Activated CD4-positive, alpha-beta T cell treated with anti-CD3 and anti-CD28 coated beads, Interleukin-2, Interleukin-4, amounts not matched to agents 100 ng/mL and 50 ng/mL, durations not matched to agents 16 hours and 8 hours (primary cell): Measurements from ENCODE around the gene ADGRL3.
"Not testable (repeated sequence)": the region's sequence is repeated elsewhere in the genome, so short reads cannot be mapped to it uniquely, and the experiment has no call there.

Source experiments
- DNase-seq: peaks from one replicate; pipeline ENCODE4 v3.0.0-alpha.2; 2020; ENCODE audit warnings: low spot score

ADGRL3 gene

DNA sequence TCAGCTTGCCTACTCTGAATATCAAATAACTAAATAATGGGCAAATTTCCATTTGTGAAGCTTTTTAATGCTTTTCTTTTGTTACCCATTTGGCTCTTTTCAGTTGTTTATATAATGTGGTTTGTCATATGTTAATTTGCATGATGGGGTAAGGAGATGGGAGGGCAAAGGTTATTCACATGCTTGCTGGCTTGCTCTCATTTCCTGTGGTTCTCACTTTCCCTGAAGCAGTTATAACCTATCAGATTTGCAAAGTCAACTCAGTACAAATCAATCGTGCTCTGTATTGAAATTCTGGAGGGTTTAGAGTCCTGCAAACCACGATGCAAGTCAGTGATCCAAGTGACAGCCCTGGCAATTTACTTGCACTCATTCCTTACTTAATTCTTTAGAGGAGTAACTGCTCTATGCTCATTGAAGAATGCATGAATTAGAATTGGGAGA, 711.2 kb downstream of the ADGRL3 start:
- DNase-seq: no peak

DNA sequence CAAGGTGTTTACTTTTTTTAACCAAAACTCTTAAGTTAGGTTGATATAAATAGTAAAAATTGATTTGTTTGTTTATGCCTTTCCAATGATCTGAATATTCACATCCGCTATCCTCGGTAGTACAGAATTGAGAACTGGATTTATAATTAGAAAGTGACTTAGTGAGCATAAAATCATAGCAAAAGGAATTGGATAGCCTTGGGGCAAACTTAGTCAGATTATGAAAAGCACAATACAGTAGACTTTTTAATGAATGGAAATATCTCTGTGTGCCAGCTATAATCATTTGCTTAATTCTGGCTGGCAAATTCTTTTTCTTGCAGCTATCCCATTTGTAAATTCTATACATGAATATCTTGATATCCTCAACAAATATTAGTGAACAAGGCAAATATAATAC, 713.5 kb downstream of the ADGRL3 start:
- DNase-seq: no peak

DNA sequence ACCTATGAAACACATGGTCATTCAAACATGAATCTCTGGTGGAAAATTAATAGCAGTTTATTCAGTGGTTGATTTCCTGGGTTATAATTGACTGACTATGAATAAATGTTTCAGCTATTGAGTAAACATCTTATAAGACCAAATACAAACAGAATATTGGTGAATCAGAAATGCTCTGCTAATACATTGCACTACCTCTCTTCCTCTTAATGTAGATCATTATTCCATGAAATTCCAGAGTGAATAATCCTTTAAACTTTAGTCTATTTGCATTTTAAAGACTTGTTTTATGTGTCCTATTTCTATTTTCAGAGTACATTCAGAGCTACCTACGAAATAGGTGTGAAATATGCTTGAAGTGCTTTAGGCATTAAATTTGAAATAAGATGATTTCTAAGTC, 715.4 kb downstream of the ADGRL3 start:
- no peak for DNase-seq

- DNase-seq: no peak
Observed at GRCh38 chr4:61918507-61918906, 718.4 kb downstream of the ADGRL3 start.

- DNase-seq: no peak
Observed at GRCh38 chr4:61918987-61919386, 718.9 kb downstream of the ADGRL3 start.

- no peak for DNase-seq
Observed at GRCh38 chr4:61919561-61919960, 719.4 kb downstream of the ADGRL3 start.

- DNase-seq: no peak
Observed at GRCh38 chr4:61921920-61922319, 721.8 kb downstream of the ADGRL3 start.

GRCh38 chr4:61922766-61923165, 722.6 kb downstream of the ADGRL3 start:
- DNase-seq: no peak

DNA sequence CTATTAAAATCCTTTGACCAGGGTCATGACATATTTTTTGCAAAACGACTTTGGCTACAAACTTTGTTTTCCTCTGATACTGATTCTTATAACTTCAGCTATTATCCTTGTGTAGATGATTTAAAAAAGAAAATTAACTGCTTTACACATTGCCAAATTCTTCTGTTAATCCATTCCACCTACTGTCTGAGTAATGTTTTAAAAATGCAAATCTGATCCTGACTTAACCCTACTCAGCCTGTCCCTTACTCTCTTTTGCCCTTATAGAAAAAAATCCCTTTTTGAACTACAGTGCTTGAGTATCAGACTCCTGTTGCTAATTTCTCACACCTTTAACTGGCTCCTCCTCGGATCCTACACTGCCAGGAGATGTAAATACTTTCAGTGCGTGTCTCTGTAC, 723.1 kb downstream of the ADGRL3 start:
- DNase-seq: no peak

GRCh38 chr4:61924131-61924530, 724.0 kb downstream of the ADGRL3 start:
- DNase-seq: no peak

DNA sequence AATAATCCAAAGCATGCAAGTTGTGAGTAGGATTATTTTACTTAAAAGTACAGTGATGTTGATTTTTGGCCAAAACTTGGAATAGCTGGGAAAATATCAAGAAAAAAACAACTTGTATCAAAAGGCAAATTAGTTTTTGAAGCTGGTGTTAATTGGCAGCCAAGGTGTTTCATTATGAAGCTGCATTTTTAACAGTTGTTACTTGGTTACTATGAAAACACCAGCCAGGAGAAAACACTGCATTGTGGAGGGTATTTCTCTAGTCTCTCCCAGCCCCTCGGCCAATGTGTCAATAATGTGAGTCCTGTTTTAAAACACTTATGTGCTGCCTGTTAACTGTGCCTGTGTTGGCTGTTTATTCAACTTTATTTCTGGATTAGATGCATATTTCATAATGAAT, 733.4 kb downstream of the ADGRL3 start:
- DNase-seq: no peak

DNA sequence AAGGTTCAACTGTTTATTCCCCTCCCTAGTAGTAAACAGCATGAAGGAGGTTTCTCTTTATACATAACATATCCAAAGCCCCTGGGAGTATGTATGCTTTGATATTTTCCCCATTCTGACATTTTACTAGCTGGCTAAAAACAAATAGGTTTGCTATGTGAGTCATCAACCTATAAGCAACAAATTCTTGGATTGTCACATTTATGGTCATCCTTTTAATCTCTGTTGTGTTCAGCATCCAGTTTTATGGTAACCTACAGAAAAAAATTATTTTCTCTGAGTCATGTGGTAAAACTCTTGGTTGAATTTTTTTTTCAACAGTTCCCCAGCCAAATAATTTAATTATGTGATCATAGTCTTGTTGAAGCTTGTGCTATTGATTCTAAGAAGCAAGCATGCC, 734.1 kb downstream of the ADGRL3 start:
- DNase-seq: no peak

DNA sequence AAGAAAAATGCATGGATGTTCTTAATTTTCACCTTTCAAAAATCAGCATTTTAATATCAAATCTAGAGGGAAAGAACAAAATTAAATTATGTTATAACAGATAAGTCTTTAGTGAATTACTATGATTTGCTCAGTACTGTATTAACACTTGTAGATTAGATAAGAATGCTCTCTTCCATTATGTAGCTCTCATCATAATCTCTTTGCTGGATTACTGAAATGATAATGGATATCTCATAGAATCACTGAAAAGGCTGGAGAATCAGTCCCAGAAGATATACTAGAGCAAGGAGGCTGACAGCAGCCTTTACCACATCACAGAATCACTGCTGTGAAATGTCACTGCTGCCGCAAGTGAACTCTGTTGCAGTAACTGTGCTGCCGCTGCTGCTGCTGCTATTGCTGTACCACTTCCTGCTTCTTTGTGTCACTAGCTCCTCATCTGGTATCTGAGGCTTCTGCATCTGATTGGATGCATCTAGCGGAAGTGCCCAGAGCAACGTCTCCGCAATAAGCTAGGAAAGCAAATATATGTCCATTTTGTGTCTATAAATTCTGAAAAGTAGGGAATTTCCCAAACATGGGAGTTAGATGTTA, 738.2 kb downstream of the ADGRL3 start:
- DNase-seq: no peak

GRCh38 chr4:61950625-61951024, 750.5 kb downstream of the ADGRL3 start:
- DNase-seq: no peak

- DNase-seq: no peak
Observed at GRCh38 chr4:61953386-61953785, 753.3 kb downstream of the ADGRL3 start.

- DNase-seq: no peak
Observed at GRCh38 chr4:61958591-61958990, 758.5 kb downstream of the ADGRL3 start.

GRCh38 chr4:61959087-61959486, 759.0 kb downstream of the ADGRL3 start:
- no peak for DNase-seq

DNA sequence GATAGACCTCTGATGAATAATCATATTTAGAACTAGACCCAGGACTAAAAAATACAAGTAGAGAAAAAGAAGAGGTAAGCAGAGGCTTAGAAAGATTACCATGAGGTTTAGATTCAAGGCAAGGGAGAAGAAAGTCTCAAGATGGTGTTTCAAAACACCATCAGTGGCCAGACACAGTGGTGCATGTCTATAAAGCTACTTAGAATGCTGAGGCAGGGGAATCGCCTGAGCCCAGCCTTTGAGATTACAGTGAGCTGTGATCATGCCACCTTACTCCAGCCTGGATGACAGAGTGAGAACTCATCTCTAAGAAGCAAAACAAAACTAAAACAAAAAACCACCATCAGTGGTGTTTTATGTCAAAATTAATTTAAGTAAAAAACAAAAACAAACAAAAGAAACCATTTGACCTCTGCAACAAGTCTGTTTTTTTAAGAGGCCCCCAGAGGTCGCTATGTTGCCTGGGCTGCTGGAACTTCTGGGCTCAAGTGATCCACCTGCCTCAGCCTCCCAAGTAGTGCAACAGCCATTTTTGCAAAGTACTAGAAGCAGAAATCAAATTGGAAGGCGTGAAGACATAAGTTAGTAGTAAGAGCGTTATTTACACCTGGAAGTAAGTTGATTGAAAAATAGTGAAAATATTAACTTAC, 784.3 kb downstream of the ADGRL3 start:
- DNase-seq: no peak

- DNase-seq: no peak
Observed at GRCh38 chr4:61985426-61985825, 785.3 kb downstream of the ADGRL3 start.

GRCh38 chr4:61986929-61987328, 786.8 kb downstream of the ADGRL3 start:
- not testable (repeated sequence) for DNase-seq

DNA sequence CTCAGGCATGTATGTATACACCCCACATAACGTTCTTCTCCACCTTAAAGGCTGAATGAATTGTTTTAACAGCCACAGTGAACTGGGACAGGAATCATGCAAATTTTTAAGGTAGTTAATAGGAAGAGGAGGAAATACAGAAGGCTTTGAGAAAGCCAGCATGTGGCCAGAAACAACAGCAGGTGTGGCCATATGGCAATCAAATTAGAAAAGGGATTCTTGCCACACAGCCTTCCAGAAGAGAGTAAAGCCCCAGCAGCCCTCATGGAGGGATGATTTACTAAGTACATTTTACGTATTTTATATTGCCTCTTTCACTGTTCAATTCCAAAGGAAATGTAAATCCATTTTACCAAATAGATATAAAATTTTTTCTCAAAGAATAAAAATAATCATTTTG, 792.2 kb downstream of the ADGRL3 start:
- DNase-seq: no peak

GRCh38 chr4:61994036-61994435, 793.9 kb downstream of the ADGRL3 start:
- DNase-seq: no peak

DNA sequence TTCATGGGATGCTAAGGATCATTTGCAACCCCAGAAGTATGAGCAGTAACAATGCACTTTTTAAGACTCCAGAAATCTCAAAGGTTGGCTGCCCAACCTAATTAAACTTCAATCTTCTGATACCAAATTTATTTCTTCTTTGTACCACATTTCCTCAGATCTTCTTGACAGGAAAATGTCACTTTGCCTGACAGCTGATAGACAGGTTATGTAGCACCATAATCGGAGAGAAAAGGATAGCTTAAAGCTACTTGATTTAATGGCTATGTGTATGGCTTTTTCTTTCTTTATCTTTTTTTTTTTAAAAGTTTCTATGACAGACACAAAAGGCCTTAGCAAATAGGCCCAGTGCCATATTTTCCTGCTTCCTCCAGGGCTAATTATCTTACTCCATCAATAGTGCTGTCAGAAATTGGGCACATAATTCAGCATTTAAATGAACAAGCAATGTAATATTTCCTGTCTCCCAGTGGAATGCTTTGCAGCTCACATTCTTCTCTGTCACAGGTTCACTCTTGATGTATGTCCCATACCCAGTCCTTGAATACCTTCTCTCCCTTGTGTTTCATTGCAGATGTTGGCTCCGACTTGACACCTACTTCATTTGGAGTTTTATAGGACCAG, 795.7 kb downstream of the ADGRL3 start:
- no peak for DNase-seq

DNA sequence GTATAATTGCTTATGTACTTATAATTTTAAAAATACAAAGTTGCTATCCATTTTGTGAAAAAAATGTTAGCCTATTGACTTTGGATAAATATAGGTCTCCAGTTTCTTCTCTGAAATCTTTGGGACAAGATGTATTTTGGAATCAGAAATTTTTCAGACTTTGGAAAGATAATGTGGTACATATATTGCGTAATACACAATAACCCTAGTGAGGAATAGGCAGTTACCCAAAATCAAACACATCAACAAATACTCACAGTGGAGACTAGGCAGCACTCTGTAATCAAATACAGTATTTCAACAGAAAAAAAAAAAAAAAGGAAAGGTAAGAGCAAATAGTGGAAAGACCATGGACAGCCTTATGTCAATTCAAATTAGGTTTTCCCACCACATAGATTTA, 796.8 kb downstream of the ADGRL3 start:
- DNase-seq: no peak
